Measurements from ENCODE around the gene OXCT2.

OXCT2 gene

DNA sequence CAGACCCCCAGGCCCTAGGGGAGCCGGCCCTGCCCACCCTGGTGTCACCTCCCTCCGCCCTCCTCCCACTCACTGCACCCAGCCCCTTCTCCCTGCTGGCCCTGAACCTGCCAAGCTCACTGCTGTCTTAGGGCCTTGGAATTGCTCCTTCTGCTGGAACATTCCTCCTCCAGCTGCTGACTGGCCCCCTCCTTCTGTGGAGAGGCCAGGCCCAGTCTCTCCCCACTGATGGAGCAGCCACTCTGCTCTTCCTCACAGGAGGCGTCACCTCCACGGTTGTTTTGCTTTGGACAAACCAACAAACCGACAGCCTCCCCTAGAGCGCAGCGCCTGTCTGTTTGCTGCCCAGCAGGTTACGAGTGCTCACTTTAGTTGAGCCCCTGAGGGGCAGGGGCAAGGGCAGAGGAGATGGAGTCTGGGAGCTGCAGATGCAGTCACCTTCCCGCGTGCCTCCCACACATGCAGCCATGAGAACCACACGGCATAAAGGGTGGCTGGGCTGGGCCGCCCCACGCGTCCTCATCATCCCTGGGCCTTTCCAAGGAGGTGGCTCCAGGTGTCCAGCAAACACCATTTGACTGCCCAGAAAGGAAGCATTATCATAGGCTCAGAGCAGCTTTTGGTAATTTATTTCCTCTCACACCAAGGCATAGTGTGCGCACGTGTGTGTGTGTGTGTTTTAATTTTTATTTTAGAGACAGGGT is 9.4 kb downstream of the OXCT2 start:
- DNase-seq = no peak

DNA sequence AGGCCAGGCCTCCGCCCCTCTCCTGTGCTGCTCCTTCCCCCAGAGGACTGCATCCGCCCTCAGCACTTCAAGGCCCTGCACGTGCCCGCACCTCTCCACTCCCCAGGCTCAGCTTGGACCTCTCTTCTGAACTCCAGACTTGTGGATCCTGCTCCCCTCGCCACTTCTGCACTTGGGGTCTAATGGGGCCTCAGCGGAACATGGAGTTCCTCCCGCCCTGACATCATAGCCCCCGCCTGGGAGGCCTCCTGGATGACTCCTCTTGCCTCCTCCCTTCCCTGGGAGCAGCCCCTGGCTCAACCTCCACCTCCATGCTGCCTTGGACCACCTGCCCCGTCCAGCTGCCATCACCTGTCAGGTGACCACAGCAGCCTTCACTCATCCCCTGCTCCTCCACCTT is 10.1 kb downstream of the OXCT2 start:
- DNase-seq = no peak

- no peak for DNase-seq
Measured at GRCh38 chr1:39760074-39761008, 10.8 kb downstream of the OXCT2 start.

DNA sequence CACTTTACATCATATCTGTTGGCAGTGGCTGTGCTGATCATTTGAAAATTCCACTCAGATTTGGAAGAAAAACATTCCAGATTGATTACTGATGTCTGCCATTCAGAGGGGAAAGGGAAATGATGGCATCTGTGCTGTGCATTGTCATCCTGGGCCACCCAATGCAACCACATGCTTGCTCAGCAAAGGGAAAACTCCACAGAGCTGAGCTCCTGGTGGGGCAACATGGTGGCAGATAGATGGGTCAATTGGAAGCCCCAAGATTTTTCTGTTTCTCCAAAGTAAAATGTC is 11.8 kb downstream of the OXCT2 start:
- no peak for DNase-seq

DNA sequence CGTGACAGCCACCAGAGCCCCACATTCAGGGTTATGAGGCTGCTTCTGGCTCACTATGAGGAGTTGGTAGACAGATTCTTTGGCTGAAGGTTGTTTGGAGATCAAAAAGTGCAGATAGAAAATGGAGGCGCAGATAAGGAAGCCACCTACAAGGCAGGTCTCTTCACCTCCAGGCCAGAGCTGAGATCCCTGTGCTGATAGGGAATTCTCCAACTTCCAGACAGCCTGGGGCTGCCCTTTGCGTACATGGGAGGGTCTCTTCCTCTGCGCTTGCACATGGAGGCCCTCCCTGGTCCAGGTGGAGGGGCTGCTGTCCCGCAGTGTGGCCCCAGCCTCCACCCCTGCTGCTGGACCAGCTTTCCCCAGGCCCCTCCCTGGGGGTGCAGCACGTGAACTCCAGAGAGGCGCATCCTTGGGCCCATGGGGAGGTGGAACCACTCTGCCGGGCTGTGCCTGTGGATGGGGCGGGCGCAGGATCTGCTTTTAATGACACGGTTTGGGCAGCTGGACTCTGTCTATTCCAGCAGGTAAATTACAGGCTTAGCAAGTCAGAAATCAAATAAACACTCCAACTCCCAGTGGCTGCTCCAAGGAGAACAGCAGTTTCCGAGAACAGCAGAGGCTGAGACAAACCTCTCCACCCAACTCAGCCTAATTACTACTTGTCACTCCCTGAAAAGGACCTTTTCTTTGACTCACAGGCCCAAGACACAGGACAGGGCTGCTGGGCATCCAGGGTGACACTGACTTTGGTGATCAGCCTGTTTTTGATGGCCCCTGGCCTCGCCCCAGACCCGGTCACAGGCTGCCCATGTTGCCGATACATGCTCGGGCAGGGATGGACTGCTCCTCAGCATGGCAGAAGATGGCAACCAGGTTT is 12.4 kb downstream of the OXCT2 start:
- no peak for DNase-seq

DNA sequence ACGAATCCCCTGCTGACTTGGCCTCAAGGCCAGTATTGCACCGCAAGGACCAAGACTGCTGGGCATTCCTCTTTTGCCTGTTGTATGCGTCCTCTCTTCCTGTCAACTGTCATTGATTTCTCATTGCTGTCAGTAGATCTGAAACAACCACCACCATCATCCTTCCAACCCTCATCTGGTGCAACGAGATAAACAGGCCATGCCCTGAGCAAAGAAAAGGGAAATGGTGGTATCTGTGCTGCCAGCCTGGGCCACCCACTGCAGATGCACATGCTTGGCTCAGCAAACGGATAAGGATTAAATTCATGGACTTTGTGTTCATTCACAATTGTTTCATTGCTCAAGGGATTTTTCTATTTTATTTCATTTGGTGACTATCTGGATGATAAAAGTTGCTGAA is 13.6 kb downstream of the OXCT2 start:
- no peak for DNase-seq

DNA sequence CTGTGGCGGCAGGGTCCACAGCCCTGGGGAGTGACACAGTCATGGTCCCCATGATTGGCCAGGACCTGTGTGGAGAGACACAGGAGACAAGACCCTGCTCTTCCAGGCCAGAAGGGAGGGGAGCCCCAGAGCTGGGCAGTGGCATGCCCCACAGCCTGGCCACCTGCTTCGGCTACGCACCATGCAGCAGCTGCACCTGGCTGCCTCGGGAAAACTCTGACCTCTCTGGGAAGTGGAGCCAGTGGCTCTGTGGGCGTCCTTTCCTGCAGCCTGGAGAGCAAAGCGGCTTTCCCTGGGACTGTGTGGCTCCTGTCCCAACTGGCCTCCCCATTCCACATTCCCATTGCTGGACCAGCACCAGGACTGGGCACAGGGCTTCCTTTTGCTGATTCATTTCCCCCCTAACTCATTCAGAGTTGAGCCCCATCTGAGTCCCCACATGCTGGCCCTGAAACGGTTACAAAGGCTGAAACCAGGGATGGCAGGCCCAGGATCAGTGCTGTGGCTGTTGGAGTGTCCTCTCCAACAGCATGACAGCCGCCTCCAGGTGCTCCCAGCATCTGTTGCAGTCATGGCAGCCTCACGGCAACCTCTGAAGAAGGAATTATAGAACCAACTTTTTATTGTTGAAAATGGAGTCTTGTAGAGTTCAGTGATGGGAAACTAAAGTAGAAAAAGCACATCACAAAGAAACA is 15.0 kb downstream of the OXCT2 start:
- no peak for DNase-seq

DNA sequence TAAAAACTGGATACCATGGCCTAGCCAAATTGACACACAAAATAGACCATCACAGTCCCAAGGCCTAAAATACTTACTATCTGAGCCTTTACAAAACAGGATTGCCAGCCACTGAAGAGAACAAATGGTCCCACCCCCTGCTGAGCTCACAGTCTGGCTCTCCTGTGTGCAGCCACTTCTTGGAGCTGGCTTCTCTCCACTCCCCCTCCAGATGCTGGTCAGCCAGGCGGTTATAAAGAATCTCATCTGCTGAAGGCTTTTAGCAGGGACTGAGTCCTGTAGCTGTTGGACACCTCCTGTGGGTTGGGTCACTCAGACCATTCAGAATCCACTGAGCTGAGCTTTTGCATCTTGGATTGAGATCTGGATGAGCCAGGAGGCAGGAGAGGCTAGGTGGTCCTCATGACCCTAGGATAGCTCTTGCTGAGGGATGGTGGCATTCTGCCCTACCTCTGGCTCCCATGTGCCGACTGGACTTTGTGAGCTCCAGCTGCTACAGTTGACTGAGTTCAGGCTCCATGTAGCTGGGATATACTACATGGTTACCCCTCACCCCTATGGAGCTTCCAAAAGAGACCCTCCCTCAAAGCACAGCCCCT is 16.1 kb downstream of the OXCT2 start:
- DNase-seq = no peak

- DNase-seq = no peak
Measured at GRCh38 chr1:39754026-39754570, 17.1 kb downstream of the OXCT2 start.

DNA sequence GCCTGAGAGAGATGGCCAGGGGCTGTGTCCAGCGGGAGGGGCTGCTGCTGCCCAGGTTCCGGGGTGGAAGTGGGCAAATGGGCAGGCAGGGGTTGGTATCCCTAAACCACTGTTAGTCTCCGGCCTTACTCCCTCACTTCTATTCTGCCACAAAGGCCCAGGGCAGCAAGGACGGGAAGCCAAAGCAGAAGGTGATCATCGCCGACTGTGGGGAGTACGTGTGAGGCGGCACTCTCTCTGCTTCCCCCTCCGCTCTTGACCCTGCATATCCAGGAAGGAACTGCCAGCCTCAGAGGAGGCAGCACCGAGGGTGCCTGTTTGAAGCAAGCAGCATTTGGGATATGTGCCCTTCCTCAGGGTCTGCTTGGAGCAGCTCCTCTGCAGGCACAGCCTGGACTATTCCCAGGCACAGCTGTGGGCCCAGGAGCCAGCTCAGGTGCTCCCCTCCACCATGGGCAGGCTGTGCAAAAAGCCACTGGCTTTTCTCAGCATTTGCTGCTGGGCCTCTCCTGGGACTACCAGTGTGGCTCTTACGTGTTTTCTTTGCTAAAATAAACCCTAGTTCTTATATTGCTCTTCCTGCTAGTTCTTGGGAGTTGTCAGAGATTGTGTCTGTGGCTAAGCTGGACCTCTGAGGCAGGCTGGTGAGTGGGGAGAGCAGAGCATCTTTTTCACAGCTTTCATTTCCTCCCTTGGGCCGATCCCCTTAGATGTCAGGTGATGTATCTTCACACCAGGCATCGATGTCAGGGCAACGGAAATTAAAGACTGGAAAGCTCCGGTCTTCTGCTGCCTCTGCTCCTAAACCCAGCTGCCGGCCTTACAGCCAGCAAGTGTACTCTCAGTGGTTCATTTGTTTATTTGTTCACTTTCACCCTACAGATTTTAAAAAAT is 17.8 kb downstream of the OXCT2 start:
- no peak for DNase-seq

DNA sequence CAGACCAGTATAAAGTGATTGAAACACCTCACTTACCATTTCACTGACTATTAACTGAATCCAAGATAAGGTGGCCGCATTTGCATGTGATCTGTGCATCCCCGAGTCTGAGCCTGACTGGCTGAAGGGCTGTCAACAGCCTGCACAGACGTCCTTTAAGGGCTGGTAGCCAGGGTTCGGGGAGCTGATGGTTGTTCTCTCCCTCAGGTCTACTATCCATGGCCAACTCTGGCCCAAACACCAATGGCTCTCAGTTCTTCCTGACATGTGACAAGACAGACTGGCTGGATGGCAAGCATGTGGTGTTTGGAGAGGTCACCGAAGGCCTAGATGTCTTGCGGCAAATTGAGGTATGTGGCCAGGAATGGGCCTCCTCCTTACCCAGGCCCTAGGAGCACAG is 18.4 kb downstream of the OXCT2 start:
- no peak for DNase-seq

DNA sequence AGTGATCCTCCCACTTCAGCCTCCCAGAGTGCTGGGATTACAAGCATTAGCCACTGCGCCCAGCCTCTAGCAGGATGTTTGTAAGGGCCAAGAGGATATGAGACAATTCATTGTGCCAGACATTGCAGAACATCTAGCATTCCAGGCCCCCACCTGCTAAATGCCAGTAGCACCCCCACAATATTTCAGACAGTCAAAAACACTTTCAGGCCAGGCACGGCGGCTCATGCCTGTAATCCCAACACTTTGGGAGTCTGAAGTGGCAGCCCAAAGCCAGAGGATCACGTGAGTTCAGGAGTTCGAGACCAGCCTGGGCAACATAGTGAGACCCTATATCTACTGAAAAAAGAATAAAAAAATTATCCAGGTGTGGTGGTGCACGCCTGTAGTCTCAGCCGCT is 19.6 kb downstream of the OXCT2 start:
- no peak for DNase-seq

DNA sequence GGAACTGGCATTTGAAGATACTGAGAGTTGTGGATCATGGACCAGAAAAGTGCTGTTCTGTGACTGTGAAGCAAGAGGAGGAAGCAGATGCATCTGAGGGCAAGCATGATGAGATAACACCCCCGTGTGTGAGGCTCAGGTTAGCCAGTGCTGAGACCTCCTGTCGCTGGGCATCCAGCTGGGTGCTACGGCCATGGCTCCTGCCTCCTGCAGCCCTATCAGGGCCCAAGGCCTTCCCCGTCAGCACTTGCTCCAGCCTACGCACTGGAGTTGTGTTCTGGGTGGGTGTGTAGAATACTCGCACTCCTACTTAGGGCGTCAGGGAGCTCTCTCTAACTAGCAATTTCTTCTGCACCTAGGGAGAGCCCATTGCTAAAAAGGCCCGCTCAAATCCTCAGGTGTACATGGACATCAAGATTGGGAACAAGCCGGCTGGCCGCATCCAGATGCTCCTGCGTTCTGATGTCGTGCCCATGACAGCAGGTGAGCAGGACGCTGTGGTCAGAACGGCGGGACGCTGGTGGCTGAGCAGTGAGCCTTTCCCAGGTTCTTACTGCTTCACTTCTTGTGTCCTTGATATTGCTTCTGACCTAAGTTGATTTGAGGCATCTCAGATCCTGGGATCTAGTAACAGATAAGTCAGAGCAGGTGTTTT is 26.0 kb downstream of the OXCT2 start:
- no peak for DNase-seq

GRCh38 chr1:39738622-39739366 is 32.4 kb downstream of the OXCT2 start, which contains the start of gene PPIE:
TSS of gene PPIE (plus strand) at chr1:39738882. CDS start at chr1:39738901, 19 bp downstream.
- peak; percentile 94 for DNase-seq

GRCh38 chr1:39737546-39738169 is 33.5 kb downstream of the OXCT2 start:
- peak; percentile 5 for DNase-seq

DNA sequence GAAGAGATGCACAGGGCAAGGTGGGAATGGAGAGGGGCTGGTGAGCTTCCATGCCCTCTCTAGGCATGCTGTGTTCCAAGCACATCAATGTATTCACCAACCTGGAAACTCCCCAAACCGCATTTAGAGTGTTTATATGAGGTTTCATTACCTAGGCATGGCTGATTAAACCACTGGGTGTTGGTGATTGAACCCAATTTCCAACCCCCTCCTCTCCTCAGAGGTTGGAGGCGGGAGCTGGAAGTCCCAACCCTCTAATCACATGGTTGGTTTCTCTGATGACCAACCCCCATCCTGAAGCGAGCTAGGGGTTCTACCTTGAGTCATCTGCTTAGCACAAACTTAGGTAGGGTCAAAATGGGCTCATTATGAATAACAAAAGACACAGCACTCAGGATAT is 35.4 kb downstream of the OXCT2 start:
- no peak for DNase-seq

GRCh38 chr1:39733161-39733560 is 38.0 kb downstream of the OXCT2 start:
- DNase-seq = no peak

DNA sequence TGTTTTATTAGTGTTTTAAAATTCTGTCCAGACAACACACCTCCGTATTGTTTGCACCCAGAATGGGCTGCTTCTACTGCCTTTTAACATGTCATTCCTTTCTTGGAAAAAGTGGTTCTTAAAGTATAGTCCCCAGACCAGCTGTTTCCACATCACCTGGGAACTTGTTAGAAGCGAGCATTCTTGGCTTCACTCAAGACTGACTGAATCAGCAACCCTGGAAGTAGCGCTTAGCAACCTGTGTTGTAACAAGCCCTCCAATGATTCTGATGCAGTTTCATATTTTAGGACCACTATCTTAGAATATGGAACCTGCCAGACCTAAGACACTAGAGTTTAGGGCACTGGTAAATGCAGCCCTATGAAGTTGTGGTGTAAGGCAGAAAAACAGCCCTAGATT is 38.4 kb downstream of the OXCT2 start:
- no peak for DNase-seq

DNA sequence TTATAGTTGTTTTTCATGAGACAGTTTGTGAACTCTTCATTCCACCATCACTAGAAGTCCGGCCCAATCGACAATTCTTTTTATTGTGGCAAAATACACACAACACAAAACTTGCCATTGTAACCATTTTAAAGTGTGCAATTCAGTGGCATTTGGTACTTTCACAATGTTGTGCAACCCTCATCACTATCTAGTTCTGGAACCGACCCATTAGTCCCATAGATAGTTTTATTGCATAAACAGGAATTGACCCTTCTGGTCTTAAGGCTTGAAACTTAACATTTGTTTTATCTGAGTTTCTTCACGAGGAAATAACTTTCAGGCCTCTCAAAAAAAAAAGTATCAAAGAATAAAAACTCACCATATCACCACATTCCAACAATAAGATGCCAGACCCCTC is 41.3 kb downstream of the OXCT2 start:
- no peak for DNase-seq
